WERI-Rb-1 (cell line): ENCODE measurements around the gene VTI1A.

Experiments
- DNase-seq: peaks from one replicate; pipeline ENCODE4 v3.0.0-alpha.2; 2020
- H3K27ac ChIP-seq: fragments of 250-450 bp; sonication (Bioruptor Pico); 2 replicates; pipeline ENCODE4 v1.5.1; 2020; ENCODE audit warnings: mild to moderate bottlenecking, moderate library complexity
- H3K27me3 ChIP-seq: fragments of 250-450 bp; sonication (Bioruptor Pico); 2 replicates; pipeline ENCODE4 v1.5.1; 2021; ENCODE audit warnings: mild to moderate bottlenecking, low read depth, moderate library complexity; ENCODE audit not compliant: insufficient read depth, severe bottlenecking
- H3K36me3 ChIP-seq: fragments of 250-450 bp; sonication (Bioruptor Pico); 2 replicates; pipeline ENCODE4 v1.5.1; 2020; ENCODE audit warnings: mild to moderate bottlenecking, moderate library complexity
- H3K4me3 ChIP-seq: 2 replicates; pipeline ENCODE4 v1.5.1; 2011; ENCODE audit warnings: low read depth, mild to moderate bottlenecking, control low read depth, low read length
- H3K9me3 ChIP-seq: fragments of 250-450 bp; sonication (Bioruptor Pico); 2 replicates; pipeline ENCODE4 v1.5.1; 2021; ENCODE audit warnings: mild to moderate bottlenecking, moderate library complexity; ENCODE audit not compliant: severe bottlenecking
- CTCF ChIP-seq: IDR thresholded peaks from 2 replicates; pipeline ENCODE4 v1.5.1; 2011; ENCODE audit warnings: low read depth, mild to moderate bottlenecking, control low read depth, inconsistent platforms, low read length

VTI1A gene

GRCh38 chr10:112532189-112532588, 85.2 kb downstream of the VTI1A start:
- Histone ChIP-seq H3K27ac (no peak overlapping the region), H3K36me3 (peaks cover 2% of the 10 kb centered on the region; the same call in 1 of the 2 replicates), H3K9me3 (no peaks in the 10 kb centered on the region), H3K4me3 (no peak overlapping the region), H3K27me3 (no peaks in the 10 kb centered on the region)
- TF ChIP-seq CTCF = no peak
- DNase-seq = no peak

- DNase-seq = no peak
- H3K4me3 ChIP-seq = no peak overlapping the region
- H3K27ac ChIP-seq = no peak overlapping the region
- peaks cover 2% of the 10 kb centered on the region; the same call in 1 of the 2 replicates for H3K36me3 ChIP-seq
- no peaks in the 10 kb centered on the region for H3K9me3 ChIP-seq
- no peak for TF ChIP-seq CTCF
- no peaks in the 10 kb centered on the region for H3K27me3 ChIP-seq
Measured at GRCh38 chr10:112532956-112533355, 85.9 kb downstream of the VTI1A start.

GRCh38 chr10:112533916-112534315, 86.9 kb downstream of the VTI1A start:
- Histone ChIP-seq H3K4me3 (no peak overlapping the region), H3K36me3 (peaks cover 6% of the 10 kb centered on the region), H3K27ac (no peak overlapping the region), H3K9me3 (no peaks in the 10 kb centered on the region), H3K27me3 (no peaks in the 10 kb centered on the region)
- TF ChIP-seq CTCF = no peak
- DNase-seq = no peak

GRCh38 chr10:112535531-112535951, 88.5 kb downstream of the VTI1A start:
- TF ChIP-seq CTCF = no peak
- no peak overlapping the region for H3K27ac ChIP-seq
- DNase-seq = no peak
- peaks cover 4% of the 10 kb centered on the region for H3K36me3 ChIP-seq
- H3K27me3 ChIP-seq = no peaks in the 10 kb centered on the region
- H3K4me3 ChIP-seq = no peak overlapping the region
- no peaks in the 10 kb centered on the region for H3K9me3 ChIP-seq

- no peaks in the 10 kb centered on the region for H3K9me3 ChIP-seq
- TF ChIP-seq CTCF = no peak
- no peak overlapping the region for H3K27ac ChIP-seq
- no peak for DNase-seq
- H3K4me3 ChIP-seq = no peak overlapping the region
- H3K27me3 ChIP-seq = no peaks in the 10 kb centered on the region
- peaks cover 4% of the 10 kb centered on the region for H3K36me3 ChIP-seq
Measured at GRCh38 chr10:112536663-112537062, 89.6 kb downstream of the VTI1A start.

GRCh38 chr10:112538168-112538567, 91.2 kb downstream of the VTI1A start:
- Histone ChIP-seq H3K9me3 (no peaks in the 10 kb centered on the region), H3K36me3 (peaks cover 4% of the 10 kb centered on the region), H3K4me3 (no peak overlapping the region), H3K27ac (no peak overlapping the region), H3K27me3 (no peaks in the 10 kb centered on the region)
- no peak for DNase-seq
- no peak for TF ChIP-seq CTCF
